ENCODE measurements around the gene PLCB4.

GRCh38 chr20:9411833-9412232 lies 342.9 kb downstream of the PLCB4 start:
- no peak for TF ChIP-seq EP300 (IDR thresholded peaks at IDR 0.05)
- TF ChIP-seq POLR2AphosphoS5 (IDR thresholded peaks at IDR 0.05), result no peak
- no peak for TF ChIP-seq CTCF (IDR thresholded peaks at IDR 0.05)
- no peak for TF ChIP-seq POLR2A (IDR thresholded peaks at IDR 0.05)
